ENCODE measurements around the gene NAB1. TPM values are rescaled to one million over a fixed set of nuclear protein-coding genes. Genes with fewer than 3 reads are reported as not detected.

Gene NAB1
- total RNA-seq, 2 experiments from 2014 or later: 23.0 to 24.8 TPM

DNA sequence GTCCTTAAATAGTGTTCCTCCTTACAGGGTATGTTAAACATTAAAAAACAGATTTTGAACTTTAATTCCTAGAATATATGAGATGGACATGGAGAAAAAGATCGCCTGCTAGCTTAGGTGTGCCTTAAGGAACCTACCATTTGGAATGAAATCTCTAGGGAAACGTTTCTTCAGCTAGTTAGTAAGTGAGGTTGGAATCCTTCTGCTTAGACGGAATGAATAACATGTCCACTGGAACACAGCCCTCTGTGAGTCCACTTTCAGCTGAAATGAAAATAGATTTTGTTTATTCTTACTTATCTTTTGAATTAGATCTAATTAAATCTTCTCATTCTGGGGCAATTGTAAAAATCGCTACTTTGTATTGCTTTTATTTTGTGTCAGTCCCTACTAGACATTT, 28.4 kb downstream of the NAB1 start:
- Mint-ChIP-seq H3K36me3 (ENCODE audit: low read depth) (peaks cover 36% of the 10 kb centered on the region), H3K4me3 (no peak overlapping the region), H3K9me3 (no peaks in the 10 kb centered on the region), H3K4me1 (ENCODE audit: low read depth) (peaks cover 69% of the 10 kb centered on the region), H3K27me3 (no peaks in the 10 kb centered on the region), H3K27ac (no peak overlapping the region)
- intact Hi-C loops (cut with micrococcal nuclease): loop anchor here (10.0 kb wide), 1 partner anchor 272 kb away; the partner anchor contains the start of gene MFSD6
- ATAC-seq (no peak), DNase-seq (no peak)
- ChIA-PET CTCF (interaction anchor here (0.9 to 1.1 kb wide), 4 partner anchors 10 to 147 kb away, joined by 3 to 5 read pairs (median 4); no protein-coding TSS in a partner anchor), POLR2A (interaction anchor here (1.4 to 2.2 kb wide), 2 partner anchors 11 to 204 kb away, joined by 4 to 7 read pairs; partner anchors contain the start of gene GLS)
- TF ChIP-seq, protein P1, sequence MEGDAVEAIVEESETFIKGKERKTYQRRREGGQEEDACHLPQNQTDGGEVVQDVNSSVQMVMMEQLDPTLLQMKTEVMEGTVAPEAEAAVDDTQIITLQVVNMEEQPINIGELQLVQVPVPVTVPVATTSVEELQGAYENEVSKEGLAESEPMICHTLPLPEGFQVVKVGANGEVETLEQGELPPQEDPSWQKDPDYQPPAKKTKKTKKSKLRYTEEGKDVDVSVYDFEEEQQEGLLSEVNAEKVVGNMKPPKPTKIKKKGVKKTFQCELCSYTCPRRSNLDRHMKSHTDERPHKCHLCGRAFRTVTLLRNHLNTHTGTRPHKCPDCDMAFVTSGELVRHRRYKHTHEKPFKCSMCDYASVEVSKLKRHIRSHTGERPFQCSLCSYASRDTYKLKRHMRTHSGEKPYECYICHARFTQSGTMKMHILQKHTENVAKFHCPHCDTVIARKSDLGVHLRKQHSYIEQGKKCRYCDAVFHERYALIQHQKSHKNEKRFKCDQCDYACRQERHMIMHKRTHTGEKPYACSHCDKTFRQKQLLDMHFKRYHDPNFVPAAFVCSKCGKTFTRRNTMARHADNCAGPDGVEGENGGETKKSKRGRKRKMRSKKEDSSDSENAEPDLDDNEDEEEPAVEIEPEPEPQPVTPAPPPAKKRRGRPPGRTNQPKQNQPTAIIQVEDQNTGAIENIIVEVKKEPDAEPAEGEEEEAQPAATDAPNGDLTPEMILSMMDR (IDR thresholded peaks at IDR 0.05): no peak

DNA sequence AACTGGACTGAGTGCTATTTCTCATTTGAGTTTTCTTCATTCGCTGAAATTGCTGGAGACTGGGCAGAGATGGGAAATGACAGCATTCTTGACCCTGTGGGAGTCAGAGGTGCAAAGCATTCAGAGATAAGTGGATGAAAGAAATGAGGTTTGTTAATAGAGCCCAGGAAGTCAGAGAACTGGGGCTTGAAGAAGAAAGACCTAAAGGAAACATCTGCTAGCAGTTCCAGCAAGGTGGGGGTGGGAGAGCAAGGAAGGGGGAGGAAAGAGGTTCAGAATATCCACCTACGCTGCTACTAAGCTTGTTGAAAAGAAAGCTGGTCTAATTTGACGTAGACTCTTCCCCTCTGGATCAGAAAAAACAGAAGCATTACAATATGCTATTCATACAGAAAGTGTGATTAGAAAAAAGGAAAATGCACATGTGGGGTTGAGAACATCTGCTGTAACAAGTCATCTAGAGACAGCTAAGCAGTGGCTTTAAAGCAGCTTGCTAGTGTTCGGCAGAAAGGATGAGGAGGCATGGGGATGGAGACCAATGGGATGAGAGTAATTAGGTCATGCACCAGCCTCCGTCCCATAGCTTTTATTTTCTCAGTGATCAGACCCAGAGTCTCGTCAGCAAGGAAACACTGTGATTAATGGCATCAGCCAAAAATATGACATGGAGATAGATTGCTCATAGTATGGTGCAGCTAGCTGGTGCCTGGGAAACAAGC, 29.7 kb downstream of the NAB1 start:
- peak; percentile 63 for DNase-seq
- peaks cover 63% of the 10 kb centered on the region for H3K4me1 Mint-ChIP-seq (ENCODE audit: low read depth)
- ChIA-PET POLR2A (interaction anchor here (0.7 to 2.2 kb wide), 7 partner anchors 15 to 203 kb away, joined by 3 to 8 read pairs (median 5); partner anchors contain the start of genes GLS and NEMP2), CTCF (interaction anchor here (0.8 to 4.0 kb wide), 10 partner anchors 14 to 178 kb away, joined by 3 to 52 read pairs (median 4); no protein-coding TSS in a partner anchor)
- no peaks in the 10 kb centered on the region for H3K27me3 Mint-ChIP-seq
- peak overlapping the region; percentile 50 for H3K4me3 Mint-ChIP-seq
- ATAC-seq: peak; percentile 88
- TF ChIP-seq, protein P1 (IDR thresholded peaks at IDR 0.05): no peak
- peaks cover 33% of the 10 kb centered on the region for H3K36me3 Mint-ChIP-seq (ENCODE audit: low read depth)
- peak overlapping the region; percentile 81 for H3K27ac Mint-ChIP-seq
- intact Hi-C loops (cut with micrococcal nuclease): loop anchor here (1.0 to 10.0 kb wide), 3 partner anchors 28 to 274 kb away; partner anchors contain the start of gene MFSD6
- H3K9me3 Mint-ChIP-seq: no peaks in the 10 kb centered on the region

- Mint-ChIP-seq H3K27ac (peak overlapping the region; percentile 72), H3K36me3 (ENCODE audit: low read depth) (peaks cover 28% of the 10 kb centered on the region), H3K4me3 (peak overlapping the region; percentile 9), H3K27me3 (no peaks in the 10 kb centered on the region), H3K9me3 (no peaks in the 10 kb centered on the region), H3K4me1 (ENCODE audit: low read depth) (peaks cover 57% of the 10 kb centered on the region)
- intact Hi-C loops (cut with micrococcal nuclease): loop anchor here (2.0 to 10.0 kb wide), 2 partner anchors 29 to 275 kb away; partner anchors contain the start of gene MFSD6
- TF ChIP-seq, protein P1 (IDR thresholded peaks at IDR 0.05): no peak
- POLR2A ChIA-PET: interaction anchor here (1.0 to 1.9 kb wide), 5 partner anchors 40 to 146 kb away, joined by 3 to 8 read pairs (median 5); partner anchors contain the start of gene NEMP2
- DNase-seq (no peak), ATAC-seq (no peak)
- CTCF ChIA-PET: interaction anchor here (0.7 to 4.0 kb wide), 23 partner anchors 13 to 325 kb away, joined by 3 to 52 read pairs (median 4); no protein-coding TSS in a partner anchor
These were observed 30.5 kb downstream of the NAB1 start for GRCh38 chr2:190679391-190679790.

GRCh38 chr2:190679813-190680591, 31.1 kb downstream of the NAB1 start:
- Mint-ChIP-seq H3K9me3 (no peaks in the 10 kb centered on the region), H3K27me3 (no peaks in the 10 kb centered on the region), H3K4me1 (ENCODE audit: low read depth) (peaks cover 51% of the 10 kb centered on the region), H3K36me3 (ENCODE audit: low read depth) (peaks cover 29% of the 10 kb centered on the region), H3K4me3 (peak overlapping the region; percentile 9), H3K27ac (peak overlapping the region; percentile 72)
- intact Hi-C loops (cut with micrococcal nuclease): loop anchor here (2.0 to 10.0 kb wide), 2 partner anchors 29 to 275 kb away; partner anchors contain the start of gene MFSD6
- ChIA-PET CTCF (interaction anchor here (0.6 to 4.0 kb wide), 26 partner anchors 12 to 324 kb away, joined by 3 to 52 read pairs (median 4); no protein-coding TSS in a partner anchor), POLR2A (interaction anchor here (0.5 to 1.9 kb wide), 4 partner anchors 42 to 284 kb away, joined by 3 to 8 read pairs (median 5); no protein-coding TSS in a partner anchor)
- TF ChIP-seq, protein P1 (IDR thresholded peaks at IDR 0.05): peak; percentile 72
- no peak for ATAC-seq
- DNase-seq: peak; percentile 55

Measured in activated CD8-positive, alpha-beta T cell treated with anti-CD3 and anti-CD28 coated beads for 36 hours (primary cell).